Measurements from ENCODE around the gene OVCA2. TPM values are rescaled to one million over a fixed set of nuclear protein-coding genes. Genes with fewer than 3 reads are reported as not detected.

OVCA2 gene
- total RNA-seq (2014; rRNA removed; shearing (Covaris generic); ENCODE audit: low replicate concordance), result 36.6 and 51.8 TPM in 2 replicates

- H3K36me3 ChIP-seq, result peaks cover 11% of the 10 kb centered on the region
- peak within 1 kb of the TSS; percentile 72 for H3K4me3 ChIP-seq
- DNase-seq, result peak; percentile 82
These were observed at the start of gene OVCA2 for GRCh38 chr17:2041561-2042389. TSS of gene OVCA2 (plus strand) at chr17:2042022. CDS start at chr17:2042048, 26 bp downstream.

GRCh38 chr17:1992541-1992940 lies 49.3 kb upstream of the OVCA2 start:
- DNase-seq, result no peak
- no peaks in the 10 kb centered on the region for H3K27me3 ChIP-seq
- no peaks in the 10 kb centered on the region for H3K9me3 ChIP-seq
- no peaks in the 10 kb centered on the region for H3K36me3 ChIP-seq
- H3K4me3 ChIP-seq, result no peak overlapping the region

More at GRCh38 chr17:2041561-2042389, at the start of gene OVCA2:
- H3K27me3 ChIP-seq, result no peaks in the 10 kb centered on the region
- H3K9me3 ChIP-seq, result no peaks in the 10 kb centered on the region

GRCh38 chr17:1994707-1995106 lies 47.1 kb upstream of the OVCA2 start:
- no peak for DNase-seq
- Histone ChIP-seq H3K36me3 (no peaks in the 10 kb centered on the region), H3K9me3 (no peaks in the 10 kb centered on the region), H3K4me3 (no peak overlapping the region), H3K27me3 (no peaks in the 10 kb centered on the region)

- DNase-seq, result no peak
- no peak overlapping the region for H3K4me3 ChIP-seq
- no peaks in the 10 kb centered on the region for H3K36me3 ChIP-seq
- H3K27me3 ChIP-seq, result no peaks in the 10 kb centered on the region
- no peaks in the 10 kb centered on the region for H3K9me3 ChIP-seq
These were observed 46.4 kb upstream of the OVCA2 start for GRCh38 chr17:1995321-1995892.

GRCh38 chr17:1995907-1996799 lies 45.7 kb upstream of the OVCA2 start:
- DNase-seq, result no peak
- Histone ChIP-seq H3K36me3 (no peaks in the 10 kb centered on the region), H3K4me3 (no peak overlapping the region), H3K9me3 (no peaks in the 10 kb centered on the region), H3K27me3 (no peaks in the 10 kb centered on the region)

GRCh38 chr17:1996800-1997288 lies 45.0 kb upstream of the OVCA2 start:
- Histone ChIP-seq H3K27me3 (no peaks in the 10 kb centered on the region), H3K9me3 (no peaks in the 10 kb centered on the region), H3K36me3 (no peaks in the 10 kb centered on the region), H3K4me3 (no peak overlapping the region)
- no peak for DNase-seq

- peak; percentile 17 for DNase-seq
- no peaks in the 10 kb centered on the region for H3K27me3 ChIP-seq
- H3K4me3 ChIP-seq, result no peak overlapping the region
- no peaks in the 10 kb centered on the region for H3K36me3 ChIP-seq
- no peaks in the 10 kb centered on the region for H3K9me3 ChIP-seq
These were observed 44.4 kb upstream of the OVCA2 start for GRCh38 chr17:1997289-1997926.

GRCh38 chr17:1997927-1998742 lies 43.7 kb upstream of the OVCA2 start:
- DNase-seq, result no peak
- H3K4me3 ChIP-seq, result no peak overlapping the region

GRCh38 chr17:1999557-2000251 lies 42.1 kb upstream of the OVCA2 start:
- DNase-seq, result no peak
- no peak overlapping the region for H3K4me3 ChIP-seq
- no peaks in the 10 kb centered on the region for H3K9me3 ChIP-seq
- H3K36me3 ChIP-seq, result no peaks in the 10 kb centered on the region
- no peaks in the 10 kb centered on the region for H3K27me3 ChIP-seq

More at GRCh38 chr17:1997927-1998742, 43.7 kb upstream of the OVCA2 start:
- Histone ChIP-seq H3K36me3 (no peaks in the 10 kb centered on the region), H3K27me3 (no peaks in the 10 kb centered on the region), H3K9me3 (no peaks in the 10 kb centered on the region)

- Histone ChIP-seq H3K36me3 (no peaks in the 10 kb centered on the region), H3K27me3 (no peaks in the 10 kb centered on the region), H3K9me3 (no peaks in the 10 kb centered on the region), H3K4me3 (no peak overlapping the region)
- DNase-seq, result no peak
These were observed 39.0 kb upstream of the OVCA2 start for GRCh38 chr17:2002767-2003329.

- Histone ChIP-seq H3K27me3 (no peaks in the 10 kb centered on the region), H3K4me3 (no peak overlapping the region), H3K36me3 (no peaks in the 10 kb centered on the region), H3K9me3 (no peaks in the 10 kb centered on the region)
- no peak for DNase-seq
These were observed 38.3 kb upstream of the OVCA2 start for GRCh38 chr17:2003525-2003924.

GRCh38 chr17:2004435-2004952 lies 37.3 kb upstream of the OVCA2 start:
- Histone ChIP-seq H3K27me3 (no peaks in the 10 kb centered on the region), H3K36me3 (no peaks in the 10 kb centered on the region), H3K9me3 (no peaks in the 10 kb centered on the region), H3K4me3 (no peak overlapping the region)
- no peak for DNase-seq

- Histone ChIP-seq H3K9me3 (no peaks in the 10 kb centered on the region), H3K27me3 (no peaks in the 10 kb centered on the region), H3K36me3 (no peaks in the 10 kb centered on the region), H3K4me3 (no peak overlapping the region)
- DNase-seq, result no peak
These were observed 33.3 kb upstream of the OVCA2 start for GRCh38 chr17:2008332-2009126.

GRCh38 chr17:2009737-2010136 lies 32.1 kb upstream of the OVCA2 start:
- no peak for DNase-seq
- no peak overlapping the region for H3K4me3 ChIP-seq
- H3K9me3 ChIP-seq, result no peaks in the 10 kb centered on the region

More at GRCh38 chr17:2009737-2010136, 32.1 kb upstream of the OVCA2 start:
- Histone ChIP-seq H3K36me3 (no peaks in the 10 kb centered on the region), H3K27me3 (no peaks in the 10 kb centered on the region)

All from MG63 (cell line).